Activated T-cell treated with anti-CD3 and anti-CD28 coated beads, Interleukin-2, amount 50 U/mL, for 1 hour (primary cell): Measurements from ENCODE around the gene TMEM108.

Experiments used
- DNase-seq: peaks from one replicate; pipeline ENCODE4 v3.0.0-alpha.2; 2020

TMEM108 gene

DNA sequence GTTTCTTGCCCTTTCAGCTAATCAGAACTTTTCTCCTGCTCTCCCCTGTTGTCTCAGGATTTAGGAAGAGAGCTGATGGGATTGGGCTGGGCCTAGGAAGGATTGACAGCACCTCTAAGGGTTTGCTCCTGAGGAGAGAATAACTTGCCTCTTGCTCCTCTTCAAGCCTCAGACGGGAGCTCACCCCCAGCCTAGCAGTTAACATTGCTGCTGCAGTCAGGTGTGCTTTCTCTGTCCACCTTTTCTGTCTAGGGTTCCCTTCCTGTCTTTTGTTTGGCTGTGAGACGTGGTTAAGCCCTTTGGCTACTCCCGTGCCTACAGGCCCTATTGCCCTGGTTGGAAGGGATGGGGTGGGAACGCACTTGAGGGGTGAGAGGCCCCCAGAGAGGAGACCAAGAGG lies 20.1 kb downstream of the TMEM108 start:
- no peak for DNase-seq

DNA sequence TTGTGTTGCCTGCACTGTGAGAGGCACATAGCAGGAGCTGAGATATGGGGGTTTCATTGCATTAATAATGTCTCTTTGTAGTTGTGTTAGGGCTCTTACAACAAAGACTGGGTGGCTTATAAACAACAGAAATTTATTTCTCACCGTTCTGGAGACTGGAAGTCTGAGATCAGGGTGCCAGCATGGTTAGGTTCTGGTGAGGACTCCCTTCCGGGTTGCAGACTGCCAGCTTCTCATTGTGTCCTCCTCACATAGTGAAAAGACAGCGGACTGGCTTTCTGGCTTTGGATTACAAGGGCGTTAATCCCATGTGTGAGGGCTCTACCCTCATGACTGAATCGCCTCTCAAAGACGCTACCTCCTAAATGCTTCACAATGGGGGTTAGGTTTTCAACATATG lies 20.6 kb downstream of the TMEM108 start:
- DNase-seq = no peak

- DNase-seq = no peak
Observed at GRCh38 chr3:133065193-133065961, 27.2 kb downstream of the TMEM108 start.

DNA sequence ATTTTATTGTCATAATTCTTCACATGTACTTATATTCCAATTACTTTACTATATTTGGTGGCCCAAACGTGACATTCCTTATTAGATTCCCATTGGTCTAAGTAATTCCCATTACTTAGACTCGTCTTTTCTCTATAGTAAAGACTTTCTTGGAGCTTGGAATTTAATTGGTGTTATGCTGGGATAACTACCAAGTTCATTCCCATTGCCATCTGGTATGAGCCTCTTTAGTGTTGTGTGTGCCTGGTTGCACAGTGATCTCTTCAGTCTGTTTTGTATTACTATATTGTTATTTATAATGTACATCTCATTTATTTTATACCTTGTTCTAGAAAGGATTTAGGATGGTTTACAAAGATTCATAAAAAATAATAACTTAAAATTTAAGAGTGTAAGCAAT lies 27.8 kb downstream of the TMEM108 start:
- DNase-seq = no peak

GRCh38 chr3:133069556-133070286 lies 31.5 kb downstream of the TMEM108 start:
- DNase-seq = no peak

- no peak for DNase-seq
Observed at GRCh38 chr3:133074977-133075376, 36.8 kb downstream of the TMEM108 start.

DNA sequence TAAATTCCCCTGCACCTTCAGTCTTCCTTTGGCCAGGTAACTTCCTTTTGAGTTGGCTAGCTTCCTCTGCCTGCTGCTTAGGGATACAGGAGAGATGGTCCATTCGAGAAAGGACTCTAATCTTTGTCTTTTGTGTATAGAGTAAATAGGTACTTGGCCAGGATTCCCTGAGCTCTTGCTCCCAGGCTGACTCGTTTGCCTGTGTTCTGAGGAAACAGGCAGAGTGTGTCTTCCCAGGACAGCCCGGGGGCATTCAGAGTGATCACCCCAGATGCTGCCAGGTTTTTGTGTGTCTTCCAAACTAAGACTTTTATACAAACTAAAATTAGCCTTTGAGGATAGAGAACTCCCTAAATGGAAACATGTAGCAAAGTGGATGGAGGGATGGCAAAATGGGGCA lies 39.5 kb downstream of the TMEM108 start:
- DNase-seq = no peak

DNA sequence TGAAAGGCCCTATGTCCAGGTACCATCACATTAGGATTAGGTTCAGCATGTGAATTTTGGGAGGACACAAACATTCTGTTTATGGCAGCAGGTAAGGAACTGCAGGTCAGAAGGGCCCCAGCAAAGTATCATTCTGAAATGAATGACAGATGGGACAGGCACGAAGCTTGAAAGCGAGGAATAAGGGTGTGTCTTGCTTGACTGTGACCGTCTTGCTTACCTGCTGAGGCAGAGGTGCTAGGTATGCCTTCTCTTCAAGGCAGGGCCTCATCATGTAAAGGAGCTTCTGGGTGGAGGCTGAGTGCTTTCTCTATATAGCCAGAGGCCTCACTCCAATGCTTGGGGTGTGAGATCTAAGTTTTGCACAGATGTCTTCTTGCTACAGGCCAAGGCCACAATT lies 41.4 kb downstream of the TMEM108 start:
- DNase-seq = no peak

DNA sequence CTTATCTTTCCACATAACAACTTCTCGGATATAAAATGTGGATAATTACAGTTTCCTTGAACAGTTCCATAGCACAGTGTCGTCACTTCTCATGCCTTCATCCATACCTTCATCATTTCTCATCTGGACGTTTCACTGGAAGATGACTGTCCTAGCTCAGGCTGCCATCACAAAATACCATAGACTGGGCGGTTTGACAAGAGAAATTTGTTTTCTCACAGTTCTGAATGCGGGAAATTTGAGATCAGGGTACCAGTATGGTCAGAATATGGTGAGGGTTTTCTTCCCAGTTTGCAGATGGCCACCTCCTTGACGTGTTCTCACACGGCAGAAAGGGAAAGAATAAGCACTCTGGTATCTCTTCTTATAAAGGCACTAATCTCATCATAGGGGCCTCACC lies 42.8 kb downstream of the TMEM108 start:
- DNase-seq = no peak

DNA sequence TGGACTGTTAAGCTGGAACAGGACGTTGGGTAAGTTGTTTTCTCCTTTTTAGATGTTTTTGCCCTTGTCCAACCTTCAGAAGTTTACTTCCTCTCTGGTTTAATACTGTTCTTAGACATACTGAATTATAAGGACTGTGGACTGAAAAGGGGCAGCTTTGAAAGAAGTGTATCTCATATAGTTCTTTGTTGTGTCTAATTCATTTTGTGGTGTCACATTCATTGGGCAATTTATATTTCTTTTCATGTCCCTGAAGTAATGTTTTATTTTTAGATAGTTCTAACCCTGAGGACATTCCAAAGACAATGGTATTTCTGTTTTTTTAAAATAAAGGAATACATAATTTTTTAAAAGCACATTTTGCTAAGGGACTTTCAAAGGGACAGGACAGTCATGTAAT lies 45.2 kb downstream of the TMEM108 start:
- DNase-seq = no peak

GRCh38 chr3:133089906-133090485 lies 51.8 kb downstream of the TMEM108 start:
- DNase-seq = no peak

DNA sequence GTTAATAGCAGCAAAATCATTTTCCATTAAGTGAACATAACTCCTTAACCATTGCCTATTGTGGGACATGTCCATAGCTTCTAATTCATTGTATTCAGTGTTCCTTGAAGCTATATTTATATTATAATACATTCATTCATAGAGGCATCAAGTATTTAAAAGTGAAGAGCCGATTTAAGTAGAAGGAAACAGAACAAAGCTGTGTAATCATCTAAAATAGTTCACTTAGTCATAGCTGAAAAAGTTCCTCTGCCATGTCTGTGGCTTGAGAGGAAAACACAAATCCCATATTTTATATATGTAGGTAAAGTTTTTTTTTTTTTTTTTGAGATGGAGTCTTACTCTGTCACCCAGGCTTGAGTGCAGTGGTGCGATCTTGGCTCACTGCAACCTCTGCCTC lies 54.5 kb downstream of the TMEM108 start:
- DNase-seq = no peak

DNA sequence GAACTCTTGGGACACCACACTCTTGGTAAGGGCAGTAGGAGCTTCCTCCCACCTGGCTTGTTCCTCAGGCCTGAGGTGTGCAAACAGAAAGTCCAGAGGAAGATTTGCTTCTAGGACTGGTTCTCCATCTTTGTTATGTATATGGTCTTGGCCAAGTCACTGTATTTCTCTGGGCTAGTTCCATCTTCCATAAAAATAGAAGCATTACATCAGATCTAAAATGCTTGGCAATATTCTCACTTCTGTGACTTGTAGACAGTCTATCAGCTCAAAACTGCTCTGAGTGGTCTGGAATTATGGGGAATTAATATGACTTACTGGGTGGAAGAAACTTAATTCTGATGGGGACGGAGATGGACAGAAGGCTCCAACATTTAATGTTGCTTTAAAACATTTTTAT lies 55.2 kb downstream of the TMEM108 start:
- DNase-seq = no peak

- no peak for DNase-seq
Observed at GRCh38 chr3:133096900-133097613, 58.9 kb downstream of the TMEM108 start.

GRCh38 chr3:133103706-133104105 lies 65.5 kb downstream of the TMEM108 start:
- no peak for DNase-seq

DNA sequence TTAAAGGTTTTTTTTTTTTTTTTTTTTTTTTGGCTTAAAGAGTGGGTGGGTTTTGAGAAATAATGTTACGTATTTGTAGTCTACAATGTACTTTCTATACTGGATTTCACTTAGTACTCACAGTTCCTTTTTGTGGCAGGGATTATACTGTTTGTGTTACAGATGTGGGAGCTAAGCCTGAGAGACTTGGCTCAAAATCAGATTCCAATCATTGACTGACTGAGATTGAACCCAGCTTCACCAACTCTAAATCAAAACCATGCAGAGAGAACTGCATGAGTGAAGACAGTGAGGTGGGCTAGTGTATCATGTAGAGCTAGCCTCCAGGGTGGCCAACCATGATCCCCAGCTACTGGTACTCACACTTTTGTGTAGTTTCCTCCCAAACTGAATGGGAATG lies 68.0 kb downstream of the TMEM108 start:
- DNase-seq = no peak

DNA sequence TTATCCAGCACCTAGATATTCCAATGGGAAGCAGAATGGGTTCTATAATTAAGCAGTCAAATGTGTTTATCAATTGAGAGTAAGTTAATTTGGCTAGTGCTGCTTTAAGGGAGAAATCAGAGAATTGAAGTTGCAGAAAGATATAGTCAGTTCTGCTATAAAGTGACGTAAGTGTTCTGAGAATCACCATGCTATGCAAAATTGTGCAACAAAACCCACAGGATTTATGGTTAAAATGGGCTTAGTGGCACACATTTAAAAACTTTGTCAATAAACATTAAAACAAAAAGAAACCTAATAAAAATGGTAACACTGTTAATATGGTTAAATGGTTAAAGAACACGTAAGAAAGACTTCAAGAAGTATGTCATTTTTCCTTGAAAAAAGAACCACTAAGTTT lies 74.5 kb downstream of the TMEM108 start:
- DNase-seq = no peak

- no peak for DNase-seq
Observed at GRCh38 chr3:133113526-133113925, 75.3 kb downstream of the TMEM108 start.

- DNase-seq = no peak
Observed at GRCh38 chr3:133113927-133114597, 75.9 kb downstream of the TMEM108 start.

DNA sequence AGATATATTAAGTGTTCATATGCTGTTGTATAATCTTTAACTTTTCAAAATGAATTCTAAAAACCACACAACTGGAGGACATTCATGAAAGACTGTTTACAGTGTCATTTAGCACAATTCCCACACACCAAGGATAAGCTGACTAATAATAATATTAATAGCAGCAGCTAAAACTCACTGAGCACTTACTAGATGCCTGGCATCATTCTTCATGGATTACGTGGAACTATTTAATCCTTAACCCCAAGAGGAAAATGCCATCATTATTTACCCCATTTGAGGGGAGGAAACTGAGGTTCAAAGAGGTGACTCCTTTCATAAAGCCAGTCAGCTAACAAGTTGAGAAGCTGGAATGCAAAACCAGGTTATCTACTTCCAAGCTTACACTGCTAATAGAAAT lies 77.0 kb downstream of the TMEM108 start:
- DNase-seq = no peak

- DNase-seq = no peak
Observed at GRCh38 chr3:133117342-133117741, 79.2 kb downstream of the TMEM108 start.

- no peak for DNase-seq
Observed at GRCh38 chr3:133119176-133119575, 81.0 kb downstream of the TMEM108 start.

- DNase-seq = no peak
Observed at GRCh38 chr3:133121450-133121849, 83.3 kb downstream of the TMEM108 start.
